ENCODE data around the gene DCT.
"Not testable (repeated sequence)": the region's sequence is repeated elsewhere in the genome, so short reads cannot be mapped to it uniquely, and the experiment has no call there.

DCT gene

GRCh38 chr13:94479616-94480015, at the start of gene DCT:
DCT (minus strand) TSS chr13:94479682; CDS start chr13:94479255, 427 bp downstream.
- DNase-seq = no peak

DNA sequence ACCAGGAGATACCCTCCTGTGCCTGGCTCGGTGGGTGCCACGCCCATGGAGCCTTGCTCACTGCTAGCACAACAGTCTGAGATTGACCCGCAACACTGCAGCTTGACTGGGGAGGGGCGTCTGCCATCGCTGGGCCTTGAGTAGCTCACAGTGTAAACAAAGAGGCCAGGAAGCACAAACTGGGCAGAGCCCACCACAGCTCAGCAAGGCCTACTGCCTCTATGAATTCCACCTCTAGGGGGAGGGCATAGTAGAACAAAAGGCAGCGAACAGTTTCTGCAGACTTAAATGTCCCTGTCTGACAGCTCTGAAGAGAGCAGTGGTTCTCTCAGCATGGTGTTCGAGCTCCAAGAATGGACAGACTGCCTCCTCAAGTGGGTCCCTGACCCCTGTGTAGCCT, 47.5 kb upstream of the DCT start:
- not testable (repeated sequence) for DNase-seq

DNA sequence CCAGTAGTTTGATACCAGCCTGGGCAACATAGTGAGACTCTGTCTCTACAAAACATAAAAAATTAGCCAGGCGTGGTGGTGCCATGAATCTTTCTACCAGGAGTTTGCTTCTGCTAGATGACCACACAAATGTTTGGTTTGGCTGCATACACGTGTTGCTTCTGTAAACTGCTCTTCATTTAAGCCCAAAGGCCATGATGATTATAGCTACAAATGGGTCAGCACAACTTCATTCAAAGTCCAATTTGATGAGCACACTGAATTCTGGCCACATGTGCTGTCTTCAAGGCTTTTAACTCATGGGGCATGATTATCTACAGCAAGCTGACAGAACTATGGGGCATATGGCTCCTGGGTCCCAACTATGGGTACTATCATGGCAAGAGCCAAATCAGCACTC, 46.3 kb upstream of the DCT start:
- no peak for DNase-seq

GRCh38 chr13:94524407-94524806, 44.9 kb upstream of the DCT start:
- no peak for DNase-seq

DNA sequence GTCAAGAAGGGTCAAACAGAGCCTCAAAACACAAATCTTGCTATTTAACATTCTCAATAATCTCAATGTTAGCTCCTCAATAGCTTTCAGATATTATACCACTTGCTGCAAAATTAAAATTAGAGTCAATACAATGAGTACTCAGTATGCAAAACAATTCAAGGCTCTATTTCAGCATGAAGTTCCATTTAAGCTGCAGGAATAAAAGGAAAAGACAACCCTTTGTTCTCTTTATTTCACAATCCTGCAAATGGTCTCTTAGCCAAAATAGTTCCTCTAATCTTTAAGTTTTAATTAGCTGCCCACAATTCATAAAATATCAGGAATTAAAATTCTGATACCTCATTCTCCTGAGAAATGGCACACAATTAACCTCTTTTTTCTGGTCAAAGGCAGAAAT, 40.5 kb upstream of the DCT start:
- DNase-seq = no peak

DNA sequence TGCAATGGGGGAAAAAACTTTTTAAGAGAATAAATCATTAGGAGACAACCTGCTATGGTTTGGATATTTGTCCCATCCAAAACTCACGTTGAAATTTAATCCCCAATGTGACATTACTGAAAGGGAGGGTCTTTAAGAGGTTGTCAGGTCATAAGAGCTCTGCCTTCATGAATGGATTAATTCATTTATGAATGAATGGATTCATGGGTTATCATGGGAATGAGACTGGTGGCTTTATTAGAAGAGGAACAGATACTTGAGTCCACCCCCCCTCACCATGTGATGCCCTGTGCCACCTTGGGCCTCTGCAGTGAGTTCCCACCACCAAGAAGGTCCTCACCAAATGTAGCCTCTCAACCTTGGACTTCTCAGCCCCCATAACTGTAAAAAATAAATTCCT, 37.0 kb upstream of the DCT start:
- no peak for DNase-seq

GRCh38 chr13:94515911-94516310, 36.4 kb upstream of the DCT start:
- DNase-seq = no peak

DNA sequence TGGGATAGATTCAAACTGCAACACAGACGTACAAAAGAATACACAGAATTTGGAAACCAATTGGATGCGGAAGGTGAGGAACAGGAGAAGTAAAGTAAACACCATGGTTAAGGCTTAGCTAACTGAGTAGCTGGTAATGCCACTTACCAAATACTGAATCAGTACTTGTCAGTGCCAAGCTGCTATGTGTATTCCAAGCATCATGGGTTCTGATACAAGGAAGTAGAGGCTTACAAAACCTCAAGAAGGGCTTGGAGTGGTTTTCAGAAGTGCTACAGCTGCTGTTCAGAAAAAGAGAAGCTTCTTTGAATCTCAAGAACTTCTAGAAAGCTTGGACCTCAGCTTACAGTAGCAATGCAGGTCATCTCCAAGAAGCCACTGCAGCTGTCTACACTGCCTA, 35.9 kb upstream of the DCT start:
- DNase-seq = no peak

GRCh38 chr13:94513026-94513425, 33.5 kb upstream of the DCT start:
- no peak for DNase-seq

DNA sequence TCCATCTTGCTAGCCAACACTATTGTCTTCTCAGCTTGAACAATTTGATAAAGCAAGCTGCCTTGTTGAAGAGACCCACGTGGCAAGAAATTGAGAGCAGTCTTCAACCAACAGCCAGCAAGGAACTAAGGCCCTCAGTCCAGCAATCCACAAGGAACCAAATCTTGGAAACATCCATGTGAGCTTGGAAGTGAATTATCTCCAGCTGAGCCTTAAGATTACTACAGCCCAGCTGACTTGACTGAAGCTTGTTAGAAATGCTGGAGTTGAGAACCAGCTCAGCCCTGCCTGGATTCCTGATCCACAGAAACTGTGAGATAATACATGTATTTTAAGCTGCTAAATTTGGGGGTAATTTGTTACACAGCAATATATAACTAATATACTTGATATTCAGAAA, 26.2 kb upstream of the DCT start:
- DNase-seq = no peak

- no peak for DNase-seq
Observed at GRCh38 chr13:94503851-94504250, 24.4 kb upstream of the DCT start.

DNA sequence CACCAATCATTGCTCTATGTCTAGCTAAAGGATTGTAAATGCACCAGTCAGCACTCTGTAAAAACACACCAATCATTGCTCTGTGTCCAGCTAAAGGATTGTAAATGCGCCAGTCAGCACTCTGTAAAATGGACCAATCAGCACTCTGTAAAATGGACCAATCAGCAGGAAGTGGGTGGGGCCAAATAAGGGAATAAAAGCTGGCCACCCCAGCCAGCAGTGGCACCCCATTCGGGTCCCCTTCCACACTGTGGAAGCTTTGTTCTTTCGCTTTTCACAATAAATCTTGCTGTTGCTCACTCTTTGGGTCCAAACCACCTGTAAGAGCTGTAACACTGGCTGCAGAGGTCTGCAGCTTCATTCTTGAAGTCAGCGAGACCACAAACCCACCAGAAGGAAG, 19.3 kb upstream of the DCT start:
- DNase-seq = not testable (repeated sequence)

DNA sequence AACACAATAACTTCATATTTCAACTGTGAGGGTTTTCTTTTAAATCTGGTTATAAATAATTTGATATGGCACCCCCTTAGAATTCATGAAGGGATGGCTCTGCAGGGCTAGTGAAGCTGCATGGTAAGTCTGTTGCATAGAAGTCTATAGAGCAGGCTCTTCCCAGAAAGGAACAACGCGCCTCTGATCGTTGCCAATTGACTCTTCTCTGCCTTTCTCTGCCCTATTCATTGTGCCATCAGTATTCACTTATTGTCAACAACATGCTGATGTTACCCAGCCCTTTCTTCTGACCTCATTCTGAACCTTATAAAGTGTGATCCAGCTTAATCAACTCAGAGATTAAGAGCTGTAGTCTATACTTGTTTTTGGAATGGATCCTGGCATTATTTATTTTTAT, 16.3 kb upstream of the DCT start:
- no peak for DNase-seq

DNA sequence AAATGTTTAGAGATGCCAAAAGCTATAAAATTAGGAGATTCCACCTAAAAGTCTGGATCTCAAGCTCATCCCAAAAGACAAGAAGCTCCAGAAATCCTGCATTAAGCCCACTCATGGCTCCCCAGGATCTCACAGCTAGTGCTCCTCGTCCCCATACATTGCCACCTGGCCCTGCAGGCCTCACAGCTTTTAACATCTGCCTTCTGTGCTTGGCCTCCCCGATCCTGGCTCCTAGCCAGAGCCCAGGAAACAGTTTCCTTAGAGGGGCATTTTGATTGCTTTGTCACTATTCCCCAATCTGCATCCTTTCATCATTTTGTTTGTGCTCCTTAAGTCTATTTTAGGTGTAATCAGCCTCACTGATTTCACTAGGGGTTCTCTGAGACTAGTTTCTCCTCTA, 14.5 kb upstream of the DCT start:
- DNase-seq = no peak

DNA sequence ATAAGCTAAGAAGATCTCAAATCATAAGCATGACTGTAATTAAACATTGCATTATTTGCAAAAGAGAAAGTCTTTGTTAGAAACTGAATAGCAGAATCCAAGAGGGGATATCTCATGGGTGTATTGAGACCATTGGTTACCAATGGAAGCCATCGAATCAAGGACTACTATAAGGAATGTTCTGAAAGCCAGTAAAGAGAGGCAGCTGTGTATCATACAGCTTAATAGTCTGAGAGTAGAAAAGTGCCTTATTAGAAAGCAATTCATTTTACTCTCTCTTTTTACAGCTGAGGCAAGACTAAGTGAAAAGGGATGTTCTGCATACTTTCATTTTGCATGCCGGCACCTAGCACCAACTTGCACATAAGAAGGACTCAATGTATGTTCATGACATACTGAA, 7.6 kb upstream of the DCT start:
- no peak for DNase-seq

GRCh38 chr13:94483970-94484369, 4.5 kb upstream of the DCT start:
- no peak for DNase-seq

DNA sequence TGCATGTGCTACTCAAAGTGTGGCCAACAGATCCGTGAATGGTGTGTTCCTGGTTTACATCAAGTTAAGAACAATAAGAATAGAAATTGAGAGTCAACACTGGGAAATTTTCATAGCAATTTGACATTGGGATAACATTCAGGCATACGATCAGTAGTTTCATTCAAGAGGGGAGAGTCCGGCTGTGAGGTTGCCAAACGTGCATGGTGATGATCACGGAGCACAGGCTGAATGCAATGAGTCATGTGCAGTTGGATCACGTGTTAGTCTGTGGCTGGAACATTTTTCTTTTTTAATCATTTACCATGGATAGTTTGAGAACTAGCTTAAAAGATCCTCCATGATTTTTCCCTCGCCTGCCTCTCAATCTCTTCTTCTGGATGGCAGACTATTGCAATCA, 2.5 kb upstream of the DCT start:
- DNase-seq = no peak

GRCh38 chr13:94480672-94481145, 1.2 kb upstream of the DCT start:
- no peak for DNase-seq

DNA sequence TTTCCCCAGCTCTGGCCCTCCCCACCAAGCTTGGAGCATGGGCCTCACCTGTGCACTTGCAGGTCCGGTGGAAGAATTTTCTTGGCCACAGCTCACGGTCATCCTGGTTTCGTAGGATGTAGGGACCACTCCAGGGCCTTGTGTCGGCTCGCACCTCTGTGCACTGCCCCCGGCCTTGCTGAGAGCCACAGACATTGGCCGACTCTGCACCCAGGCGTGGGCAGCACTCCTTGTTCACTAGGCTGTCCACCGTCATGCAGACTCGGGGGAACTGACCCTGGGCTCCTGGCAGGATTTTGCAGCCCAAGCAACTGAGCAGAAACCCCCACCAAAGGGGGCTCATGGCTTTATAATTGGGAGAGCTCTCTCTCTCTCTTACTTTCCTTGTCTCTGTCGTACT, 569 bp downstream of the DCT start:
- DNase-seq = no peak

- DNase-seq = no peak
Observed at GRCh38 chr13:94470126-94470525, 9.4 kb downstream of the DCT start.

- DNase-seq = no peak
Observed at GRCh38 chr13:94464771-94465170, 14.7 kb downstream of the DCT start.

GRCh38 chr13:94462670-94463069, 16.8 kb downstream of the DCT start:
- DNase-seq = no peak

- no peak for DNase-seq
Observed at GRCh38 chr13:94459116-94459515, 20.4 kb downstream of the DCT start.

GRCh38 chr13:94455414-94455813, 24.1 kb downstream of the DCT start:
- no peak for DNase-seq

DNA sequence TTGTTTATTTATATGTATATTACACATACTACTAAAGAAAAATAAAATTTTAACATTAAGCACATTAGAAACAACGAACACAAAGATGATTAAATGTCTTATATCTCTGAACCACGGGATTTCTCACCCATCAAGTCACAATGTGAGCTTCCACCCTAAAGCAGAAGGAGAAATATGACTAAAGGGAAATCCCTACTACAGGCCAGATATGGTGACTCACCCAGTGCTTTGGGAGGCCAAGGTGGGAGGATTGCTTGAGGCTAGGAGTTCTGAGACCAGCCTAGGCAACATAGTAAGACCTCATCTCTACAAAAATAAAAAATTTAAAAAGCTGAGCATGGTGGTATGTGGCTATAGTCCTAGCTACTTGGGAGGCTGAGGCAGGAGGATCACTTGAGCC, 24.6 kb downstream of the DCT start:
- DNase-seq = no peak

DNA sequence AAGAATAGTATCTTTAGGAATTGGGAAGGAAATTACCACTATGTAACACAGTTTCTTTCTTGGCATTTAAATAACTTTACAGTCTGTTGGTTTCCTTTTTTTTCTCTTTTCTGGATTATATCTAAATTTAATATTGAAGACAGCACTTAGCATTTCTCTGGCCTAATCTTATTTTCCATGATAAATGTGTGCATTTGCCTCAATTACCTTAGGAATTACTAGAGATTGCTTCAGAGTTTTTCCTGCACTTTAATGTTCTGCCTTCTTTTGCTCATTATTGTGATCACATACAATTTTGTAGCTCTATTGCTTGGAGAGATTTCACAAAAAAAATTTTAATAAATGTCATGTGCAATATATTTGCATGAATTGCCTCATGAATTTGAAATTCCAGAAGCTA, 25.1 kb downstream of the DCT start:
- DNase-seq = no peak
